Endothelial cell of umbilical vein (primary cell): ENCODE data around the gene LRRFIP2. TPM values are rescaled to one million over a fixed set of nuclear protein-coding genes. Genes with fewer than 3 reads are reported as not detected.

Source experiments
- BruUV-seq: library from RNA; stranded (reverse); fragments of 400-500 nt; replicated peaks from 2 replicates; lab custom pipeline; 2021; lab: Mats Ljungman, UMichigan
- CTCF ChIA-PET: fragments of 300-600, 350-600 bp; sonication (Branson Sonifier 250); formaldehyde crosslinking; loops from one replicate; lab custom pipeline; 2021; ENCODE audit warnings: antibody characterized with exemption, inconsistent platforms; lab: Charles Lee
- POLR2A ChIA-PET: fragments of 300-600, 350-600 bp; sonication (Branson Sonifier 250); formaldehyde crosslinking; loops from one replicate; lab custom pipeline; 2021; ENCODE audit warnings: antibody characterized with exemption, inconsistent platforms; lab: Charles Lee
- DNase-seq: peaks from one replicate; pipeline ENCODE4 v3.0.0-alpha.2; 2011; ENCODE audit warnings: low read depth, low spot score
- FAIRE-seq: peaks from 2 replicates; lab custom pipeline; 2011; peaks lifted over from hg19 to GRCh38; lab: Jason Lieb, UNC
- H2AFZ ChIP-seq: 2 replicates; pipeline ENCODE4 v1.6.0; 2012; ENCODE audit warnings: low read depth, low read length, control low read depth, inconsistent platforms
- H3K27ac ChIP-seq: 2 replicates; pipeline ENCODE4 v1.5.1; 2011; ENCODE audit warnings: low read depth, mild to moderate bottlenecking, control low read depth, low read length, moderate library complexity; ENCODE audit not compliant: insufficient read depth
- H3K27me3 ChIP-seq, 2 experiments: 2 replicates each; pipeline versions ENCODE4 v1.6.0 to v1.6.1; 2011; ENCODE audit warnings: low read length in 2 of 2, mixed read lengths in 1 of 2; ENCODE audit not compliant: control insufficient read depth in 2 of 2, insufficient read depth in 2 of 2
- H3K36me3 ChIP-seq, 2 experiments: 2 replicates in 1 of 2; 3 replicates in 1 of 2; pipeline ENCODE4 v1.5.1; 2011; ENCODE audit warnings: low read length in 2 of 2, mild to moderate bottlenecking in 1 of 2, moderate library complexity in 1 of 2; ENCODE audit not compliant: control insufficient read depth in 2 of 2, insufficient read depth in 2 of 2; ENCODE audit errors: extremely low read depth in 1 of 2
- H3K4me1 ChIP-seq: 3 replicates; pipeline ENCODE4 v1.5.1; 2011; ENCODE audit warnings: mild to moderate bottlenecking, low read length; ENCODE audit not compliant: control insufficient read depth, insufficient read depth; ENCODE audit errors: extremely low read depth
- H3K4me2 ChIP-seq: 2 replicates; pipeline ENCODE4 v1.6.1; 2011; ENCODE audit warnings: low read length, control low read depth, mixed read lengths; ENCODE audit not compliant: insufficient read depth
- H3K4me3 ChIP-seq, 3 experiments: fragments of 200-600 bp in 1 of 3; sonication (generic), shearing (Covaris generic) in 1 of 3; replicated peaks in 1 of 3; 2 replicates each; pipeline ENCODE4 v1.5.1; 2011 to 2016; ENCODE audit warnings: control low read depth in 3 of 3, low read length in 3 of 3, mild to moderate bottlenecking in 2 of 3, inconsistent platforms in 1 of 3, low read depth in 1 of 3, moderate library complexity in 1 of 3; ENCODE audit not compliant: insufficient read depth in 1 of 3
- H3K79me2 ChIP-seq: 2 replicates; pipeline ENCODE4 v1.6.0; 2012; ENCODE audit warnings: low read length, inconsistent platforms; ENCODE audit not compliant: control insufficient read depth, insufficient read depth
- H3K9ac ChIP-seq: replicated peaks from 2 replicates; pipeline ENCODE3; 2011; ENCODE audit warnings: low read length, control low read depth; ENCODE audit not compliant: insufficient read depth; ENCODE audit errors: extremely low read depth
- H3K9me1 ChIP-seq: replicated peaks from 3 replicates; pipeline ENCODE4 v1.6.0; 2011; ENCODE audit warnings: mild to moderate bottlenecking, low read length; ENCODE audit not compliant: control insufficient read depth, insufficient read depth; ENCODE audit errors: extremely low read depth
- H3K9me3 ChIP-seq: replicated peaks from 2 replicates; pipeline ENCODE4 v1.5.1; 2012; ENCODE audit warnings: low read length, inconsistent platforms; ENCODE audit not compliant: control insufficient read depth, insufficient read depth
- H4K20me1 ChIP-seq: replicated peaks from 2 replicates; pipeline ENCODE3; 2011; ENCODE audit warnings: mild to moderate bottlenecking, low read length; ENCODE audit not compliant: control insufficient read depth, insufficient read depth; ENCODE audit errors: extremely low read depth
- CTCF ChIP-seq, 2 donors: IDR thresholded peaks; 1 replicate in 1 of 2; 2 replicates in 1 of 2; pipeline ENCODE4 v1.5.1; 2011; ENCODE audit warnings: low read length in 2 of 2, mild to moderate bottlenecking in 2 of 2, moderate library complexity in 2 of 2, control low read depth in 1 of 2, inconsistent platforms in 1 of 2, low read depth in 1 of 2; ENCODE audit not compliant: insufficient read depth in 1 of 2; ENCODE audit errors: extremely low read depth in 1 of 2
- EZH2 ChIP-seq: IDR thresholded peaks from 2 replicates; pipeline ENCODE4 v1.6.1; 2012; ENCODE audit warnings: borderline replicate concordance, low read depth, mild to moderate bottlenecking, moderate library complexity, low read length, inconsistent platforms; ENCODE audit not compliant: severe bottlenecking
- FOS ChIP-seq: IDR thresholded peaks from 2 replicates; pipeline ENCODE4 v1.6.1; 2011; ENCODE audit warnings: mild to moderate bottlenecking, low read length, moderate library complexity, borderline replicate concordance; ENCODE audit not compliant: insufficient read depth
- GATA2 ChIP-seq: IDR thresholded peaks from 2 replicates; pipeline ENCODE4 v1.7.0; 2011; ENCODE audit warnings: low read depth, mild to moderate bottlenecking, moderate library complexity, mixed read lengths, low read length; ENCODE audit not compliant: insufficient read length, insufficient read depth
- JUN ChIP-seq: IDR thresholded peaks from 2 replicates; pipeline ENCODE4 v1.6.1; 2011; ENCODE audit warnings: borderline replicate concordance, low read depth; ENCODE audit not compliant: insufficient read length, insufficient read depth
- MAX ChIP-seq: IDR thresholded peaks from 2 replicates; pipeline ENCODE4 v1.6.1; 2011; ENCODE audit not compliant: insufficient read depth, insufficient read length
- dilution Hi-C: fragments of 300-500 bp; cut with MboI; formaldehyde crosslinking; loops from one replicate; pipeline ENCODE4 v1.15.0; 2019; ENCODE audit warnings: low sequenced_read_pairs; ENCODE audit not compliant: extremely low pct_ligation_motif_present
- intact Hi-C: fragments of 100-400 bp; cut with micrococcal nuclease; formaldehyde crosslinking; loops from one replicate; pipeline ENCODE4 v1.10.0; 2022
- polyA plus RNA-seq, 4 experiments: library from polyadenylated mRNA; depleted of rRNA in 3 of 4; stranded (reverse) in 3 of 4; unstranded in 1 of 4; fragments of >200 nt; gene quantifications; 2 replicates each; pipeline versions ENCODE4 v1.2.1 to v1.2.3, GENCODE V29; 2011 to 2012; ENCODE audit warnings: missing spikeins in 1 of 4
- total RNA-seq: library from RNA; stranded (reverse); gene quantifications from 2 replicates; pipeline ENCODE4 v1.2.3, GENCODE V29; 2021

LRRFIP2 gene
- total and polyA plus RNA-seq, 2 donors (not counting 3 experiments of a cell fraction or from before 2014, with no cell fraction given) = 20.8 to 78.9 TPM

- FAIRE-seq = no peak
- Histone ChIP-seq H3K27ac (no peak overlapping the region), H3K9me3 (no peaks in the 10 kb centered on the region), H4K20me1 (no peaks in the 10 kb centered on the region), H3K4me3 (no peak overlapping the region), H3K36me3 (no peaks in the 10 kb centered on the region), H2AFZ (no peak overlapping the region), H3K9ac (no peak overlapping the region), H3K27me3 (no peaks in the 10 kb centered on the region), H3K79me2 (no peaks in the 10 kb centered on the region), H3K4me1 (no peaks in the 10 kb centered on the region), H3K4me2 (no peak overlapping the region), H3K9me1 (no peaks in the 10 kb centered on the region)
- CTCF ChIA-PET = no interaction called here
- no TSS peak for BruUV-seq
- POLR2A ChIA-PET = no interaction called here
- intact Hi-C loops = no loop called here
- dilution Hi-C loops = no loop called here
- TF ChIP-seq EZH2 (no peak), CTCF (IDR thresholded peaks at IDR 0.05; ENCODE audit: extremely low read depth in 1 of 2, insufficient read depth in 1 of 2, low read depth in 1 of 2, low read length in 2 of 2) (no peak), GATA2 (no peak), JUN (no peak), FOS (no peak), MAX (no peak)
- no peak for DNase-seq
Measured at GRCh38 chr3:37198547-37198946, 24.2 kb upstream of the LRRFIP2 start.
